Stimulated activated CD4-positive, alpha-beta T cell treated with anti-CD3 and anti-CD28 coated beads, TNF-alpha, amount 100 ng/mL, for 48 hours (primary cell): Measurements from ENCODE around the gene TMEM129.

ENCODE experiments used
- DNase-seq, 3 donors: peaks; one replicate each; pipeline ENCODE4 v3.0.0-alpha.2; 2020; ENCODE audit warnings: low read depth in 3 of 3

The TMEM129 gene, protein sequence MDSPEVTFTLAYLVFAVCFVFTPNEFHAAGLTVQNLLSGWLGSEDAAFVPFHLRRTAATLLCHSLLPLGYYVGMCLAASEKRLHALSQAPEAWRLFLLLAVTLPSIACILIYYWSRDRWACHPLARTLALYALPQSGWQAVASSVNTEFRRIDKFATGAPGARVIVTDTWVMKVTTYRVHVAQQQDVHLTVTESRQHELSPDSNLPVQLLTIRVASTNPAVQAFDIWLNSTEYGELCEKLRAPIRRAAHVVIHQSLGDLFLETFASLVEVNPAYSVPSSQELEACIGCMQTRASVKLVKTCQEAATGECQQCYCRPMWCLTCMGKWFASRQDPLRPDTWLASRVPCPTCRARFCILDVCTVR

DNA sequence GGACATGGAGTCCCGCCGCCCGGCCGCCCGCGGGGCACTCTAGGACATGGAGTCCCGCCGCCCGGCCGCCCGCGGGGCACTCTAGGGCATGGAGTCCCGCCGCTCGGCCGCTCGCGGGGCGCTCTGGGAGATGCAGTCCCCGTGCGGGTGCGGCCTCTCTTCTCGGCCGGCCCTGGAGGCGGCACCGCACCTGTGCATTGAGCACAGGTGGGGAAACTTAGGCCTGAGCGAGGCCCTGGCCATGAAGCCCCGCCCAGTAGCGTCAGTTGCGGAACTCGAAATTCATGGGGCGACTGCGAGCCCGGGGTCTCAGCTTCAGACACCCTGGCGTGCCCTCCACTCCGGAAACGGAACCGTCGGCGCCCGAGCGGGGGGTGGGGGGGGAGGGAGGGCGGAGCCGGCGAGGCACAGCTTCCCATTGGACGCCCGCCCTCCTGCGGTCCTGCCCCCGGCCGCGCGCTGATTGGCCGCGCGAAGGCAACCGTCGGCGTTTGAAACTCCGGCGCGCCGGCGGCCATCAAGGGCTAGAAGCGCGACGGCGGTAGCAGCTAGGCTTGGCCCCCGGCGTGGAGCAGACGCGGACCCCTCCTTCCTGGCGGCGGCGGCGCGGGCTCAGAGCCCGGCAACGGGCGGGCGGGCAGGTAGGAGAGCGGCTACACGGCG lies at the start of gene TMEM129, which contains the start of gene TACC3:
Gene TMEM129, minus strand, starts transcription at position 321 of the 663 bp plus-strand sequence. CDS start 486 bp downstream, outside the sequence.
Gene TACC3, plus strand, starts transcription at position 519 of the 663 bp plus-strand sequence. CDS start 1,901 bp downstream, outside the sequence.
- DNase-seq = peak; percentile 87 to 92 (median 89)

DNA sequence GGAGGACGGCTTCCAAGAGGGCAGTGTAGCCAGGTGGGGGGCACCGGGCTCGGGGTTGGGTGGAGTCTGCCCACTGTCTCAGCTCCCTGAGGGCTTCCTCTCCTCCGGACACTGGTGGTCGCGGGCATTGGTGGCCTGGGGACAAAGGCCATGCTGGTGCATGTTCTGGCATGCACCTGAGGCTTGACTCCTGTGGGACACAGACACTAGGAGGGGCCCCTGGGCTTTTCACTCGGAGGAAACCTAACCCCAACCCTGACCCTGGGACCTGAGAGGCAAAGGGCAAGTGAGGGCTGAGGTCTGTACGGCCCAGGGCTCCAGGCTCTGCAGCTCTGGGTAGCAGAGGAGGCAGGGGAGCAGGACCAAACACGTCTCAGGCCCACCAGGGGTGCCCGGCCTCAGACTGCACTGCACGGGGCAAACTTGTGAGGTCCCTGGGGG lies 49.7 kb upstream of the TMEM129 start:
- DNase-seq = no peak

DNA sequence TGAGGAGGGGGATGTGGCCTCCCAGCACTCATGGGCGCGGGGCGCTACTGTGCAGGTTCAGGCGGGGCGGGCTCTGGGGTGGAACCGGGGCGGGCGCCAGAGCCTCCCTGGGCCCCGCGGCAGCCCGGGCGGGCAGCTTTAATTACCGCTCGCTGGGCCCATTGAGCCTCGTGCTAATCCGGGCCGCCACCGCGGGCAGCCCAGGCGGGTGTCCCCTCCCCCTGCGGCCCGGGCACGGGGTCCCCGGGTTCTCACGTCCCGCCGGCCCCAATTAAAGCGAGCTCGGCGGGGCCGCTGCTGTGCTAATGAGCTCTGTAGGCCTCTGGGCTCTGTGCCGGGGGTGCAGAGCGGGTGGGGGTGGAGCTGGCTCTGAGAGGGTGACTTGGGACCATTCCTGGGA lies 49.1 kb upstream of the TMEM129 start:
- no peak for DNase-seq

DNA sequence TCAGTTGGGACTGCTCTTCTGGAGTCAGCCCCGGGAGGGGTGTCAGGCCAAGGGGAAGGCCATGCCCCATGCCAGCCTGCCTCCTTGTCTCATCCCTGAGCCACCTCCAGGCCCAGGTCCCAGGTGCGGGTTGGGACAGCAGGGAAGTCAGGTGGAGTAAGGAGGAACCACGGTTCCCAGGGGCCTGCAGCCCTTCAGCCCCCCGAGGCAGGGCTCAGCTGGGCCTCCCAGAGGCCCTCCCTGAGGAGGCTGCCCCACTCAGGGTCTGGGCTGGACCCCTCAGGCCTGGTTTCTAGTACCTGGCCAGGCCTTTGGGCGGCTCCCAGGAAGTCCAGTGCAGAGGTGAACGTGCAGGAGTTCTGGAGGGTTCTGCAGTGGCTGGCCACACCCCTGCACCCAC lies 48.6 kb upstream of the TMEM129 start:
- DNase-seq = no peak

DNA sequence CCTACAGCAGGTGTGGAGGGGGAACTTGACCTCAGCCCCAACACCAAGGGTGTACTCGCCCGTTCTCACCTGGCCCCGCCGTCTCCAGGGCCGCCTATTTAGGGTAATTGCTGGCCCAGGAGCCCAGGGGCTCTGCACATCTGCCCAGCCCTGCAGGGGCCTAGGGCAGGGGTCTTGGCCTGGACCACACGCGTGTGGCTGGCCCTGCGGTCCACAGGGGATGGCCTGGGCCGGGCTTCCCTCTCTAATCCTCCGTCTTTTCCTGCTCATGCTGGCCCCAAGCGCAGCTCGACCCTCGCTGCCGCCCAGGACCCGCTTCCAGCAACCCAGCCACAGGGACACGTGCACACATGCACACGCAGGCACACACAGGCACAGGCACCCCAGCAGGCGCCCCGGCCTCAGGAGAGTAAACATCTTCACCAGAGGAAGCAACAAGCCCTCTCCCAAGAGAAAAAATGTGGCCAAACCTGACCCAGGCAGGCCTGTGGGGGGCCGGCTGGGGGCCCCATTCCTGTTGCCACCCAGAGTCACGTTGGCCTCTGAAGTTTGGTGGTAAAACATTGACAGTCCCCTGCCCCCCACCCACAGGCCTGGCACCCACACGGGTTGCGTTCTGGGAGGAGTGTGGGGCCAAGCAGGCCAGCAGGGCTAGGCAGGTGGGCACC lies 47.4 kb upstream of the TMEM129 start:
- DNase-seq = no peak

DNA sequence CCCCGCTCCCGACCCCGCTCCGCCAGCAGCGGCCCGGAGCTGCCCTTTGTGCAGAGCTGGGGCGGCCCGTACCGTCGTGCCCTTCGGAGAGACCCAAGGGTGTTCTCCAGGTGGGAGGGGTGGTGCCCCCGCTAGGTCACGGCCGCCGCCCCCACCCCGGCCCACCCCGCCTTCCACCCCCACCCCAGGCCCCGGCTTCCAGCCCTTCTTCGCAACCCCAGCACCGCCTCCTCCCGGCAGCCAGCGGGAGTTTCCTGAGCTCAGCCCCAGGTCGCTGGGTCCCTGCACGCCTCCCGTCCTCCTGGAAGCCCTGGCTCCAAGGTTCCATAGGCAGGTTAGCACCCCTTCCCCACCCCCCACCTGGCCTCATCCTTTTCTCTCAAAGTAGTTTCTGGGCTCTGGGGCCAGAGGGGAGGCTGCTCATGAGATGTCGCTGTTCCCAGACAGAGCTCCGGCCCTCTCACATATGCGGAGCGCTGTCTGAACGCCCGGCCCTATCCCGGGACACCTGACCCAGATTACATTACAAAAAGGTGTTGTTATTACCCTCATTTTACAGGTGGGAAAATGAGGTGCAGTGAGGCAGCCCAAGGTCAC lies 46.7 kb upstream of the TMEM129 start:
- peak in 2 of 3 donors; percentile 18 to 41 for DNase-seq

DNA sequence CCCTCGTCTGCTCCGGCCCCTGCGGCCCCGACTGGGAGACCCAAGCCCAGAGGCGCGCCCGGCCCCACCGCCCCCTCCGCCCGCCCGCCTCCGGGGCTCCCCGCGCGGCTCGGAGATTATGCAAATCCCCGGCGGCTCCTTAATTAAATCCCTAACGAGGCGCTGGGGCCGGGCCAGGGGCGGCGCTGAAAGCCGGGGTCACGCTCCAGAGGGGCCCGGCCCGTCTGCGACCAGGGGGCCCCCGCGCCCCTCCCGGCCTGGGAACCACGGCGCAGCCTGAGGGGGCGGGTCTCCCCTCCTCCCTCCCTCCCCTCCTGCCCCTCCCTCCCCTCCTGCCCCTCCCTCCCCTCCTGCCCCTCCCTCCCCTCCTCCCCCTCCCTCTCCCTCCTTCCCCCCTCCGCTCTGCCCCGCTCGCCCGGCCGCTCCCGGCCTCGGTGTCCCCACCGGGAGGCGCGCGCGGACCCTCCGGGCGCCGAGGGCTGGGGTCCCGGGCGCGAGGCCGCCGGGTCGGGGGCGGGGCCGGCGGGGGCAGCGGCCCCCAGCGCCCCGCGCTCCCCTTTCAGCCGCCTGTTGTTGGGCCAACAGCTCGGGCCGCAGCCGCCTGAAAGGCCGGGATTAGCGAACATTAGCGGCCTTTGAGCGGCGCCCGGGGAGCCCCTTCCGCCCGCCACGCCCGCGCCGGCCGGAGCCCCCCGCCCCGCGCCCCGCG lies 46.1 kb upstream of the TMEM129 start:
- no peak for DNase-seq

DNA sequence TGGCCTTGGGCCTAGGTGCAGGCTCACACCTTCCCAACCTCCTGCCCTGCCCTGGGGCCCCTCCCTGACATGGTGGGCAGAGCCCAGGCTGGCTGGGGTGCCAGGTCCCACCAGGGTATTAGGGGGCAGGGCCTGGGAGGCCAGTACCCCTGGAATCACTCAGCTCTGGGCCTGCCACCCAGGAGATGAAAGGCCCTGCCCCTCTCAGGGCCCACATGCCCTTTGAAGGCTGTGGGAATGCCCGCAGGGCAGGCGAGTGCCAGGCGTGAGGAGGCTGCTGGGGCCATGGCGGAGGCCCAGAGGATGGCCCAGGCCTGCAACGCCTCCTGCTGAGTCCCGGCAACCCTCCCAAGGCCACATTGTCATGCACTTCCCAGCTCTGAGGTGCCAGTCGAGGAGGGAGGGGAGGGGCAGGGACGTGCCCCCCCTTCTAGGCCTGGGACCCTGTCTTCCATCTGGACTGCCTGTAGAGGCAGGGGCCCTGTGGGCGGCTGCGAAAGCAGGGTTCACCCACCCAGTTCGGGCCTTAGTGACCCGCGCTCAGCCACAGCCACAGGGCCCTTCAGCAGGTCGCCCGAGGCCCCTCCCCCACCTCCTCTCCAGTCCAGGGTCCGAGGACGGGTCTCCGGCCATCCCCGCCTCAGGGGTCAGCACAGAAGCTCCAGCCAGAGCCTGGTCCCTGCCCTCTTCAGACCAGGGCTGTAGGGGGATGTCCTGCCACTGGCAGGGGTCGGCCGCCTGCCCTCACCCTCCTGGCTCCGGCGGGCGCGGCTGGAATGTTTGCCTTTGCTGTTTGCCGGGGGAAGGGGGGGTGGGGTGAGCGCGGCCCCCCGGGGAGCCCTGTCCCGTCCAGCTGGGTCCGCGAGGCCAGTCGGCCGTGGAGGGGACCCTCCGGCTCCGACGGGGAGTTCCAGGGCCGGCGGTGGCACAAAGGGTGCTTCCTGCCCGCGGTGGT lies 45.3 kb upstream of the TMEM129 start:
- no peak for DNase-seq

DNA sequence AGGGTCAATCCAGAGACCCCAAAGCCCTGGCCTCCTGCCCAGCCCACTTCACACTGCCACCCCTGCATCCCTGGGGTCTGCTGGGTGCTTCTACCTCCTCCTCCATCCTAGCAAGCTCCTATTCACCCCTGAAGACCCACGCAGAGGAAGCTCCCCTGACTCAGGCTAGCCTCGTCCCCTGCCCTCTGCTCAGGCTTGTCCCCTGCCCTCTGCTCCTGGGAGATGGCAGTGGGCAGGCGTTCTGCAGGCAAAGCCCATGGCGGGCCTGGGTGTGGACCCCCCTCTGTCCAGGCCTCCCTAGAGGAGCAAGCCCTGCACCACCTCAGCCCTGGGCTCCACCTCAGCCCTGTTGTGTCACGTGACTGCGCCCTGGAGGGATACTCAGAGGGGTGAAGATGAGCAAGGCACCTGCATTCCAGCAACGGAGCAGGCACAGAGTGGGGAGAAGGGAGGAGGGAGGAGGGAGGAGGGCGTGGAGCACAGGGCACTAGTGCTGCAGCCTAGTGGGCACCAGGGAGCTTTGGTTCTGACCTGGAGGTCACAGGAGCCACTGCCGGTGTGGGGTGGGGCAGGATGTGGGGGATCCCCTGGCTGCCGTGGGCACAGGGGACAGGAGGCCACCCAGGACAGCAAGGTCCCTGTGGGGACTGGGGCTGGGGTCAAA lies 44.4 kb upstream of the TMEM129 start:
- no peak for DNase-seq

DNA sequence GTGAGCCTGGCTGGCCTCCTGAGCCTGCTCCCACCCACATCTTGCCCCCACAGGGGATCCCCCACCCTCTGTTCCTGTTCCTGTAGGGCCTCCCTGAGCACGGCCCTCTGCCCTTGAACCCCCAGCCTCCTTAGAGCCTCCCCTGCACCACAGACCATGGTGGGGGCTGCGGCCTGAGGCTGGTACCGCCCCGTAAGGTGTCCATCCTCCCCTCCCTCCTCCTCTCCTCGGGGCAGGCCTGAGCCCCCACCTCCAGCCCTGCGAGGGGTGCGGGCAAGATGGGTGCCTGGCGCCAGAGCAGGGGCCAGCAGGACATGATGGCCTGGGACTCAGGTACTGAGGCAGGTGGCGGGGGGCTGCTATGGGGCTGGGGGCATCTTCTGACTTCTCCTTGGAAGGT lies 43.5 kb upstream of the TMEM129 start:
- DNase-seq = no peak

DNA sequence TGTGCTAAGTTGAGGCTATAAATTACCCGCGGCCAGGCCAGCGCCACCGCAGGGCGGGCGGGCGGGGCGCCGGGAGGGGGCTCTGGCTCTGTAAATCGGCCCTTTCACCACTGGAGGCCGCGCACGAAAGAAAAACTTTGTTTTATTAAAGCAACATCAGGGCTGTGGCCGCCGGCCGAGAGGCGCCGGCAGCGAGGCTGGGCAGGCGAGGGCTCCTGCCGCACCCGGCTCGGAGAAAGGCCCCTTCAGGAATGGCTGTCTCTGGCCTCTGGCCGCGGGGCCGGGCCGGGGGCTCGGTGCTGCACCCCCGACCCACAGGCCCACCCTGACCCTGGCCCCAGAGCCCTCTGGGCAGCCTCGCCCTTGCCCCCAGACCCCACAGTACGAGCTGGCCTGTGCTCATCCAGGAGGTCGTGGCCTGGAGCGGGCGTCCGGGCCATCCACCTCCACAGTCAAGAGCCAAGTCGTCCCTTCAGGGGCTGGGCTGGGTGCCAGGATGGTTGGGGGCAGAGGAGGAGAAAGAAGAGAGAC lies 42.5 kb upstream of the TMEM129 start:
- DNase-seq = no peak

DNA sequence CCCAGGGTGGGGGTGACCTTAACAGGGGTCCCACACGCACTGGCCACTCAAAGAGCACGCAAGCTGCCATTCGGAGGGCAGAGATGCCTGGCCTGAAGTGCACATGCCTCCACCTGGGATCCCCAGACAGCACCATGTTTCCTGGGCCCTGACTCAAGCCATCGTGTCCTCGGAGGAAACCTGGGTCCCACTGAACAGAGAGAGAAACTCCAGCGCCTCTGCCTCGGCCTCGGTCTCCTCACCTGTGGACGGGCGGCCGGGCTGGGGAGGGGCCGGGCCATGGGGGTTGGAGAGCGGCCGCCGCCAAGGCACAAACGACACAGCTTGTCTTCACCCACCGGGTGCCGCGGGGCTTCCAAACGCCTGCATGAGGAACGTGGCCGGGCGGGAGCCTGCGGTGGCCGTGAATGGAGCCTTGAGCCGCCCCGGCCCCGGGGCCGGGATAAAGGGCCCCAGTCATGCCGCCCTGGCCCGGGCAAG lies 42.0 kb upstream of the TMEM129 start:
- DNase-seq = no peak

DNA sequence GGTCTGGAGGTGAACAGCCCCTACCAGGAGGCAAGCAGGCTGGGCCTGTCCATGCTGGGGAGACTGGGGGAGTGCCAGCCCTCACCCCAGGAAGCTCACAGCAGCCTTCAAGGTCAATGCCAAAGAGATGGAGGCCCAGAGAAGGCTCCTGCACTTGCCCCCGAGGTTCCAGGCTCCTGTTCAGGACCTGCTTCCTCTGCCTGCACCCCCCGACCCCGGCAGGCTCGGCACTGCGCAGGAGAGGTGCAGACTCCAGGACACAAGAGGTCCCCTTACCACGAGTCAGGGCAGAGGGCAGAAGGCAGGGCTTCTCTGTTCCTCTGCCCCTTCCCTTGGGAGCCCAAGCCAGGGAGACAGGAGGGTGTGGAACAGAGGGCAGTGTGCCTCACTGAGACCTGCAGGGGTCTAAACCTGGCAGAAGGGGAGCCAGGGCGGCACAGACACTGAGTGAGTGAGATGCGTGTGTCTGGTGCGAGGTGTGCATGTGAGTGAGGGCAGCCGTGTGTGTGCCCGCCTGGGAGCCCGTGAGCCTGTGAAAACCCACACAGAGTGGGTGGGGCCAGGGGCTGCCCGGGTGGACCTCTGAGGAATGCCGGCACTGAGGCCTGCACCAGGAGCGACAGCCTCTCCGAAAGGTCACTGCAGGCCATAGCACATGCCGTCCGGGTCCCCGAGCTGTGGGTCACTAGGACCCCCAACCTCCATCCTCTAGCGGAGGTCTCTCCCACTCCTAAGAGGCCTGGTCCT lies 41.3 kb upstream of the TMEM129 start:
- DNase-seq = no peak

DNA sequence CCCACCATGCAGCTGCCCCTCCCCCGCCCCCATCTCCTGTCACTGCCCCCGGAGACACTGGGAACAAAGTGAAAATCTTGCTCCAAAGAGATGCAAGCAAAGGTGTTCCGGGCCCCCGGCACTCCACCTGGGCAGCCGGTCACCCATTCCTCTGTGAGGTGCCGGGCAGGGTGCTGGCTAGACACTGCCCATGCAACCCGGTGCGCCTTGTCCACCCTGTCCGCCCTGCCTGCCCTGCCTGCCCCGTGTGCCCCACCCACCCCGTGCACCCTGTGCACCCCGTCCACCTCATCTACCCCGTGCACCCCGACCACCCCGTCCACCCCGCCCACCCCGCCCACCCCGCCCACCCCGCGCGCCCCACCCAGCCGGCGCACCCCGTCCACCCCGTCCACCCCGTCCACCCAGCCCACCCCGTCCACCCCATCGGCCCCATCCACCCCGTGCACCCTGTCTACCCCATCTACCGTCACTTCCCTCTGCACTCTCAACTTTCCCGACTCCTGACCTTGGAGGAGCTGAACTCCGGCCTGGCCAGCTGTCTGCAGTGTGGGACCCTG lies 40.1 kb upstream of the TMEM129 start:
- DNase-seq = no peak

DNA sequence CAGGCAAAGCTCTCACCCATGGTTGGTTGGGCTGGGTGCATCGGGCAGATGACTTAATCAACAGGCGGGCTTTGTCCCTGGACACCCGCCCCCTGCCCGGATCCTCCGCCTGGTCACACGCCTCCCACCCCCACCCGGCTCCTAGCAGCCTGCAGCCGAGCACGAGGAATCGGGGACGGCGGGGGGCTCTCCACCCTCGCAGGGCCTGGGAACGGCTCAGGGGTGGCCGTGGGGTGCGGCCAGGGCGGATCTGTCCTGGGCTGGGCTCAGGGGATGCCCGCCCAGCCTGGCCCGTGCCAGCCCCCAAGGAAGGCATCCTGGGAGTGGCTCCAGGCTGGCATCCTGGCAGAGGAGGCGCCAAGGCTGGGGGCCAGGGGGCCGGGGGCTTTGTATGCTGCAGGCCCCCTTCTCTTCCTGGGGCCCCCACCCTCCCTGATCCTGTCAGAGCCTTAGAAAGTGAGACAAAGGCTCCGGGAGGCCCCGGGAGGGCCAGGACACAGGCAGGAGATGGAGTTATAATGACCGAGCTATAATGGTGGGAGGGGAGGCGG lies 39.5 kb upstream of the TMEM129 start:
- DNase-seq = no peak

DNA sequence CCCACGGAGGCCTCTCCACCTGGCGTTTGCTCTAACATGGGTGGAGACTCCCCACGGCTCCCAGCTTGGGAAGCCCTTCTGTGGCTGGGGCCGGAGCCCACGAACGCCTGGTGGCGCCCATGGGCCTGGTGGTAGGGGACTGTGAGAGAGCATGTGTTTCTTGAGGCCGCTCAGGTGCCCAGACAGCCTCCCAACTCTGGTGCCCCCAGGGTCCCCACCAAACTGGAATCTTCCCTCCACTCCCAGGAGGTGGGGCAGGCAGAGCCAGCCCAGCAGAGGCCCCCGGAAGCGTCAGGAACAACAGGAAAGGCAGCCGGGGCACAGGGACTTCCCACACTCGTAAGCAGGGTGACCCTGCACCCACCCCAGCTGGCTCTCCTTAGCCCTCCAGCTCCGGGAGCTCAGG lies 38.7 kb upstream of the TMEM129 start:
- DNase-seq = no peak

DNA sequence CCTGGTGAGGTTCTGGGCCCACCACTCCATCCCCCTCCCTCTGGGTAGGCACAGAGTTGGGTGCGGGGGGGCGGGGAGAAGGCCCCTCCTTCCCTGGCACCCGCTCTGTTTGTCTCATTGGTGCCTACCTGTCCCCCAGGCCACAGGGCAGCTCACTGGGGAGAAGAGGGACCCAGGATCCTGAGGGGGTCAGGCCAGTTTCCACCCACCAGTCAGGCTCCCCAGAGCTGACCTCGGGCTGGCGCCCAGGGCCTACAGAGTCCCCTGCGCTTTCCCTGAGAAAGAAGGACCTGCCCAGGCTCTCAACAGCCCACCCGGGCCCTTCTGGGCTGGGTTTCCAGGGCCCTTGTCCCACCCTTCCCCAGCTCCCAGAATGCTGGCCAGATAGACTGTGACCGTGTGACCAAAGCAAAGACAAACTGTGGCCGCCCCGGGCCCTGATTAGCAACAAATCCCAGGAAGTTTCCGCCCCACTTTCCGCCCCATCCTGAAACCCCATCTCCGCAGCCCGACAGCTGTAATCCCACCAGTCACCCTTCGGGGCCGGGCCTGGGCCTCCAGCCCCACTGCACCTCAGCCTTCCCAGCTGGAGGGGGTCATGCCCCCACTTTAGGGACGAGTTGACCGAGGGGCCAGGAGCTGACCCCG lies 38.2 kb upstream of the TMEM129 start:
- no peak for DNase-seq
